Measurements from ENCODE around the gene GTF3C4.

GTF3C4 gene

GRCh38 chr9:132670457-132671391, at the start of gene GTF3C4:
Gene GTF3C4 (plus strand): TSS chr9:132670464. CDS start chr9:132670599, 135 bp downstream.
- DNase-seq: no peak

DNA sequence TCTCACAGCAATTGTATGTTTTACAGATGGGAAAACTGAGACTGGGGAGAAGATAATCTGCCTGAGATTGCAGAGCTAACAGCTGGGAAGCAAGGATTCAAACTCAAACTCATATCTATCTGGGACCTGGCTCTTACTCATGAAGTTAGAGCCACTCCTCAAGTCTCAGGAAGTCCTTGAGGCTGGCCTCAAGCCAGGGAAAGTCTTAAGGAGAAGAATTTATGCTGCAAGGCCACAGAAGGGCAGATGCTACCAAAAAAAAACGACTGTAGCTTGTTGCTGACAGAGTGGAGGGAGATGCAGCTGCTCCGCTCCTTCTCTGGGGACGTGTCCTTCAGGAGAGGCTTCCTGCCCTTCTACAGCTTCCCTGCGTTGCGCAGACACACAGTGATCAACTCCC, 48.1 kb upstream of the GTF3C4 start:
- DNase-seq: no peak

- no peak for DNase-seq
These were observed 44.0 kb upstream of the GTF3C4 start for GRCh38 chr9:132626285-132626684.

- DNase-seq: no peak
These were observed 43.2 kb upstream of the GTF3C4 start for GRCh38 chr9:132627106-132627505.

DNA sequence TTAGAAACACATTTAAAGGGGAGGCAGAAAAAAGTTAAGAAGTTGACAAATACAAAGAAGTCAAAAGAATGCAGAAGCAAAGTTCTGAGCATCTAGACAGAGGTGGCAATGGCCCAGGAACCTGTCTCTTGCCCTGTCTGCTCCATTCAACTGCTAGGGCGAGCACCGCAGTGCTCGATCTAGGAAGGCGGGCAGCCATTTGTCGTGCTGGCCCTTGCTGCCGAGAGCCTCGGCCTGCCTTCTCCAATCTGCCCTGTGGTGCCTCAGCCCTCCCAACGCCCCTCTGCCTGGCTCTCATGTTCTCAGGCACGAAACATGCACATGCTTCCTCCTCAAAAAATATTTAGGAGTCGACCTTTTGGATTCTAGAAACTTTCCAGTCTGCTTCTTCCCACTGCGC, 42.7 kb upstream of the GTF3C4 start:
- no peak for DNase-seq

GRCh38 chr9:132628746-132629145, 41.5 kb upstream of the GTF3C4 start:
- DNase-seq: no peak

- DNase-seq: no peak
These were observed 40.1 kb upstream of the GTF3C4 start for GRCh38 chr9:132630116-132630515.

DNA sequence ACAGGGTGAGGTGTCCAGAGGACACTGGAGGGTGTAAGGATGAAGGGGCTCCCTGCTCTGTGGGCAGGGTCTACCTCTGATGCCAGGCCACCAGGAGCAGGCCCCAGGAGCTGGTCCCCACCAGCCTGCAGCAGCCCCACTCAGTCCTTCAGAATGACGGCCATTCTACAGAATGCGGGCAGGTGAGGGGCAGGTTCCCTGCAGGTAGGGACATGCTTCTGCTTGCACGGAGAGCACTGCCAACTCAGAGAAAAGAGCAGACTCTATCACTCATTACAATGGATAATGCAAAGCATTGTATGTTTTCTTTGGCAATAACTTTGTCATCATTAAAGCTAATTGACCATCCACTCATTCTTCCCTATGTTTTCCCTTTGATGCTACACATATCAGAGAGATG, 39.5 kb upstream of the GTF3C4 start:
- no peak for DNase-seq

GRCh38 chr9:132631280-132631679, 39.0 kb upstream of the GTF3C4 start:
- no peak for DNase-seq

GRCh38 chr9:132631685-132632084, 38.6 kb upstream of the GTF3C4 start:
- no peak for DNase-seq

- DNase-seq: no peak
These were observed 37.7 kb upstream of the GTF3C4 start for GRCh38 chr9:132632413-132633129.

DNA sequence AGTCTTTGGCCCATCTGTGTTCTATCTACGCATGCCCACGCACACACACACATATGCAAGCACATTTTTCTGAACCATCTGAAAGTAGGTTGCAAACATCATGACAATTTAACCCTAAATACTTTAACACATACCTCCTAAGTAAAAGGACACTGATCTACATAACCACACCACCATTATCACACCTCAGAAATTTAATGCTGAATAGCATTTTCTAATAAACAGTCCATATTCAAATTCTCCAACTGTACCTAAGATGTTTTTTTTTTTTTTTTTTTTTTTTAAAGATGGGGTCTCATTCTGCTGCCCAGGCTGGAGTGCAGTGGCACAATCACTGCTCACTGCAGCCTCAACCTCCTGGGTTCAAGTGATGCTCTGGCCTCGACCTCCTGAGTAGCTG, 35.9 kb upstream of the GTF3C4 start:
- DNase-seq: no peak

DNA sequence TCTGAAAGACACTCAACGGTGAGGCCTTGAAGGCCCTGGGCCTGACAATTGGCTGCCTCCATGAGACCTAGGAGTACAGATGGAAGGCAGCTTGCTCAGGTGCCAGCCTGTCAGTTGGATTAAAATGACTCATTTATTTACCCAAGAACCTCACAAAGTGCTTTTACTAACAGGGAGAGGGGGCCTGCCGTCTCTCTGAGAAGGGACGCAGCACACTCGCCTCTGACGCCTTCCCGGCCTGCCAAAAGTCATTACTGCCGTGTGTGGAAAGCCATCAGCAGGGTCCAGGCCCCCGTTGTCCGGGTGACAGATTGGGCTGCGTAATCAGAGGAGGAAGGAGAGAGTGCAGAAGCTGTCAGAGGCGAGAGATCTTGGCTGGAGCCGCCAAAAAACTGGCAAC, 32.9 kb upstream of the GTF3C4 start:
- no peak for DNase-seq

- no peak for DNase-seq
These were observed 32.5 kb upstream of the GTF3C4 start for GRCh38 chr9:132637801-132638200.

DNA sequence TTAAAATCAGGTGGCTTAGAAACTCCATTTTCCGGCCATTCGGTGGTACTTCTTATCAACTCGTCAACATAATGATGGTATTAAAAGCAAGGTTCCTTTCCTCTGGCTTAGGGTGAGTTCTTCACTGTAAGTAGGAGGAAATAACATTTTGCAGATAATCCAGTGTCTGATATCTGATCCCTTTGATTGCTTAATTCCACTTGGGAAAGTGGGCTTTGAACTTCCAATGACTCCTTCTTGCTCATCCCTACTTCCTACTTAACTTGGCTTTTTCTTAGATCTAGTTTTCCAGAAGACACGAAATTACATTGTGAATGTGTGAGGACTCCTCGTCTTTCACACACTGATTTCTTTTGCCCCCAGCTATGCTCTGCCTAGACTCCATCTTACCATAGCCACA, 32.0 kb upstream of the GTF3C4 start:
- no peak for DNase-seq

DNA sequence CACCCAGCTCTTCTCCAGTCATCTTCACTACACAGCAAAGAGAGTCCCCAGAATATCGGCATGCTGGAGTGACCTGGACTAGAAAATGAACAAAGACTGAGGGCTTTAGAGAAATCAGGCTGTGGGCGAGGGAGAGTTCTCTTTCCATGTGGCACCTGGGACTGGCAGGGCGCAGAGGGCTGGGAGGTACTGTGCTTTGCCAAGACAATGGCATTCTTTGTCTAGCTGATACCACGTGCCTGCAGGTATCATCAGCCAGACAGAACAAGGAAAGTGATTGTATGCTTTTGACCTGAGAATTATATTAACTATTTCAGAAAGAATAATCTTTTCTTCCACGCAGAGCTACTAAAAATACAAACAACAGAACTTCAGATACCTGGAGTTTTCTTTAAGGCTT, 30.9 kb upstream of the GTF3C4 start:
- no peak for DNase-seq

DNA sequence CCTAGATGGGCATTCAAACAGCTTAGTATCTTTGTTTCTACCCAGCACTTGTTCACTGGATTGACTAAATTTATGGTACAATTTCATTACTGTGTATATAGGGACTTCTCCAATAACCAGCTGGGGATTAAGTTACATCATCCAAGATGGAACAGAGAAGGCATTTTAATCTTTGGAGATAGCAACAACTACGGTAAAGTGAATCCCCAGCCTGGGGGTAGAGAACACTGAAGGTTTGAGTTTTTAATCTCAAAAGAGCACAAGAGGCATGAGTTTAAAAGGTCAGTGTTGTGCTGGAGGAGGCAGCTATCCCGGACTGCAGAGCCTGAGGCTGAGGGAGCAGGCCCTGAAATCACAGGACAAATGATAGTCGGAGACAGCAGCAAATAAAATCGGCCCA, 29.0 kb upstream of the GTF3C4 start:
- no peak for DNase-seq

GRCh38 chr9:132644251-132644650, 26.0 kb upstream of the GTF3C4 start:
- no peak for DNase-seq

- DNase-seq: no peak
These were observed 25.0 kb upstream of the GTF3C4 start for GRCh38 chr9:132645306-132645705.

GRCh38 chr9:132645711-132646110, 24.6 kb upstream of the GTF3C4 start:
- DNase-seq: no peak

DNA sequence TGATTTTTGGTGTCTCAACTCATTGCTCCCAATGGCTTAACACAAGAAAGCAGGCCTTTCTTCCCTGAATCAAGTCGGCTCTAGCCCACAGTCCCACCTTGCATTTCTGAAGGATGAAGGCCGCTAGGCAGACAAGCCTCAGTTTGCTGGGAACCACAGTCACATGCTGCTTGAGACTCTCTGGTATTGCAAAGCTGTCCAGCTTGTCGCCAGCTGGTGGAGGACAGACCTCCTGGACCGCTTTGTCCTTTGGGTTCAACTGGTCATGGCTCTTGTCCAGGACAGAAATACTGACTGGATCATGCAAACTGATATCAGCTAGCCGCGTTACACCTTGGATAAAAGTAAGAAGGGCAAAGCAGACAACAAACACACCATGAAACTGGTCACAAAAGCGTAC, 23.5 kb upstream of the GTF3C4 start:
- no peak for DNase-seq

DNA sequence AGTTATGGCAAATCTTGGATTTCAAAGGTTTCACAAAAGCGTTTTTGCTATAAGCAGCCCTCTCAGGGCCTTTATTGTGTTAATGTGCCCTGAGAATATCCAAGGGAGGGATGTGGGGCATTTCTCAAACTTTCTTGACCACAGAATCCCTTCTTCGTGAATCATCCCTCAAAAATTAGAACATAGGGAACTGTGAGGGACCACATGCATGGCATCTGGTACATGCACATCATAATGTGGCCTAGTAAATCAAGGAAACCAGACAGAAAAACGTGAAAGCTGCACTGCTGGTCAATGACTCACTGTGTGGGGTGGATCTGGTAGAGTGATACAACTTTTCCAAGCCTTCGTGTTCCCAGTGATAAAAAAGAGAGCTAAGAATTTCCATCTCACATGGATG, 22.9 kb upstream of the GTF3C4 start:
- no peak for DNase-seq

DNA sequence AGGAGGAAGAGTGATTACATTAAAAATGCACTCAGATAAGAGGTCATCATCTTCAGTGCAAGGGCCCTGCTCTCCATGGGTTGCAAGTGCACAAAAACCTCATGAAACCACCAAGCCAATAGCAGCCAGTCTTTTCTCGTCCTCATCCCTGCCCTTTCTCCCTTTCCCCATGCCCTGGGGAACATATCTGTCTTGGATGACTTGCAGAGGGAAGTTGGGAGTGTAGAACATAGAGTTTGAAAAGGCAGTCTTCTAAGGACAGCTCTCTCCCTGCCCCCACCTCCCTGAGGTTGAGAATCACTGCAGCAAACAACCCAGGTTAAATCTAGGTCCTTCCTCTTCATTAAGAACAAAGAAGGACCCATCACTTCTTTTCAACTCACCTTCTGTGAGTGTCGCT, 22.5 kb upstream of the GTF3C4 start:
- no peak for DNase-seq

DNA sequence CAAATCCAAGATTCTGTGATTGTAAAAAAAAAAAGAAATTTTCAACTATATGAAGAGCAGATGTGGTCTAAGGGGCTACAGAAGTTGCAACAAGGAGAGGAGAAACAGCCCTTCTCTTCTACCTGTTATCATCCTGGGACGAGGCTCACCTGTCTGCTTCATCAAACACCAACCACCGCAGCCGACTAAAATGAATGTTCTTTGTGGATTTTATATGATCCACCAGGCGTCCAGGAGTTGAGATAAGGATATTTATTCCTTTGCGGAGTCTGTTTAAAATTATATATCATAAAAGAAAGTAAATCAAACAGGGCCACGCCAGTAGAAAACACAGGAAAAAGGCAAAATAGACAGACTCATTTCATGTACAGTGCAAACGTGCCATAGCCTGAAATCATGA, 22.0 kb upstream of the GTF3C4 start:
- no peak for DNase-seq

Measured in NCI-H2107 (cell line).